CD8-positive, alpha-beta memory T cell (primary cell): ENCODE results near the gene DCP1B. TPM values are rescaled to one million over a fixed set of nuclear protein-coding genes. Genes with fewer than 3 reads are reported as not detected.

Experiments used
- CTCF ChIA-PET: fragments of 350-600 bp; sonication (Branson Sonifier 250); formaldehyde crosslinking; loops from one replicate; lab custom pipeline; 2021; ENCODE audit warnings: antibody characterized with exemption; lab: Charles Lee
- POLR2A ChIA-PET: fragments of 350-600 bp; sonication (Branson Sonifier 250); formaldehyde crosslinking; loops from one replicate; lab custom pipeline; 2021; ENCODE audit warnings: antibody characterized with exemption; lab: Charles Lee
- DNase-seq, 5 donors: peaks; one replicate each; pipeline versions ENCODE4 v3.0.0 to v3.0.0-alpha.2; 2020 to 2022; ENCODE audit warnings: mixed read lengths in 1 of 5
- H3K27ac ChIP-seq: one replicate; pipeline ENCODE4 v1.7.0; 2013; ENCODE audit warnings: low read depth, mild to moderate bottlenecking, low read length, moderate library complexity
- H3K27me3 ChIP-seq: 2 replicates; pipeline ENCODE4 v1.7.0; 2013; ENCODE audit warnings: low read length, mild to moderate bottlenecking; ENCODE audit not compliant: insufficient read depth, poor library complexity, severe bottlenecking
- H3K36me3 ChIP-seq: 2 replicates; pipeline ENCODE4 v1.7.0; 2013; ENCODE audit warnings: mild to moderate bottlenecking, low read length, moderate library complexity; ENCODE audit not compliant: insufficient read depth
- H3K4me1 ChIP-seq: 2 replicates; pipeline ENCODE4 v1.7.0; 2013; ENCODE audit warnings: mild to moderate bottlenecking, low read length, moderate library complexity; ENCODE audit not compliant: insufficient read depth
- H3K4me3 ChIP-seq: 2 replicates; pipeline ENCODE4 v1.7.0; 2013; ENCODE audit warnings: mild to moderate bottlenecking, low read length
- H3K9me3 ChIP-seq: 2 replicates; pipeline ENCODE4 v1.7.0; 2013; ENCODE audit warnings: mild to moderate bottlenecking, low read length
- H3K27ac Mint-ChIP-seq, 8 donors: one replicate each; pipeline ENCODE4 v1.8.0; 2020 to 2021; ENCODE audit warnings: mixed read lengths in 8 of 8, mild to moderate bottlenecking in 6 of 8, inconsistent platforms in 3 of 8, moderate library complexity in 3 of 8
- H3K27me3 Mint-ChIP-seq, 2 donors: one replicate each; pipeline ENCODE4 v1.8.0; 2020 to 2021; ENCODE audit warnings: mixed read lengths in 2 of 2, mild to moderate bottlenecking in 1 of 2, moderate library complexity in 1 of 2
- H3K36me3 Mint-ChIP-seq, 3 donors: one replicate each; pipeline ENCODE4 v1.8.0; 2020 to 2021; ENCODE audit warnings: mixed read lengths in 3 of 3, inconsistent platforms in 1 of 3, mild to moderate bottlenecking in 1 of 3
- H3K4me1 Mint-ChIP-seq, 3 donors: one replicate each; pipeline ENCODE4 v1.8.0; 2020 to 2021; ENCODE audit warnings: mixed read lengths in 3 of 3, inconsistent platforms in 1 of 3, mild to moderate bottlenecking in 1 of 3
- H3K4me3 Mint-ChIP-seq, 7 donors: one replicate each; pipeline ENCODE4 v1.8.0; 2020 to 2021; ENCODE audit warnings: mixed read lengths in 7 of 7, mild to moderate bottlenecking in 6 of 7, moderate library complexity in 4 of 7, inconsistent platforms in 2 of 7
- H3K9me3 Mint-ChIP-seq, 5 donors: one replicate each; pipeline ENCODE4 v1.8.0; 2020 to 2022; ENCODE audit warnings: mixed read lengths in 5 of 5, mild to moderate bottlenecking in 3 of 5, moderate library complexity in 2 of 5, inconsistent platforms in 1 of 5
- polyA plus RNA-seq: library from polyadenylated mRNA; unstranded; fragments of 300-500 nt; fragmentation: Illumina TruSeq; gene quantifications from one replicate; pipeline ENCODE4 v1.2.3, GENCODE V29; 2021
- total RNA-seq, 2 experiments: library from RNA; stranded (reverse); gene quantifications; one replicate each; pipeline ENCODE4 v1.2.3, GENCODE V29; 2021

The DCP1B gene
- total and polyA plus RNA-seq, 3 experiments from 2014 or later: 13.9 to 26.0 (median 16.7) TPM

GRCh38 chr12:1918081-1918883, 86.0 kb downstream of the DCP1B start, which contains the start of gene CACNA2D4:
TSS of gene CACNA2D4 (minus strand) at chr12:1918652. CDS start at chr12:1918473, 179 bp downstream.
- no peaks in the 10 kb centered on the region for H3K9me3 Mint-ChIP-seq
- CTCF ChIA-PET: interaction anchor here (1.5 kb wide), 1 partner anchor 21 kb away, joined by 8 read pairs; no protein-coding TSS in a partner anchor
- no peaks in the 10 kb centered on the region for H3K27me3 ChIP-seq
- H3K27ac ChIP-seq: no peak within 1 kb of the TSS
- POLR2A ChIA-PET: no interaction called here
- DNase-seq: no peak
- no peaks in the 10 kb centered on the region for H3K36me3 Mint-ChIP-seq
- peaks cover 6 to 11% of the 10 kb centered on the region in 2 donors for H3K27me3 Mint-ChIP-seq
- H3K4me3 ChIP-seq: no peak within 1 kb of the TSS
- H3K27ac Mint-ChIP-seq: no peak within 1 kb of the TSS
- no peak within 1 kb of the TSS for H3K4me3 Mint-ChIP-seq
- peaks cover 18 to 26% (median 25%) of the 10 kb centered on the region in 3 donors for H3K4me1 Mint-ChIP-seq
- H3K36me3 ChIP-seq: no peaks in the 10 kb centered on the region
- H3K9me3 ChIP-seq: no peaks in the 10 kb centered on the region
- peaks cover 25% of the 10 kb centered on the region for H3K4me1 ChIP-seq

- H3K27ac ChIP-seq: no peak overlapping the region
Observed at GRCh38 chr12:1917172-1918070, 86.8 kb downstream of the DCP1B start.

GRCh38 chr12:1916371-1917171, 87.7 kb downstream of the DCP1B start:
- no peak overlapping the region for H3K4me3 ChIP-seq
- no peaks in the 10 kb centered on the region for H3K9me3 ChIP-seq
- ChIA-PET POLR2A (no interaction called here), CTCF (interaction anchor here (1.5 to 1.9 kb wide), 2 partner anchors 23 to 125 kb away, joined by 4 to 12 read pairs; no protein-coding TSS in a partner anchor)
- H3K4me1 Mint-ChIP-seq: peaks cover 18 to 25% (median 25%) of the 10 kb centered on the region in 3 donors
- H3K27me3 ChIP-seq: no peaks in the 10 kb centered on the region
- peaks cover 25% of the 10 kb centered on the region for H3K4me1 ChIP-seq
- H3K27me3 Mint-ChIP-seq: peaks cover 4 to 13% of the 10 kb centered on the region in 2 donors
- no peaks in the 10 kb centered on the region for H3K36me3 Mint-ChIP-seq
- H3K36me3 ChIP-seq: no peaks in the 10 kb centered on the region
- H3K9me3 Mint-ChIP-seq: no peaks in the 10 kb centered on the region
- DNase-seq: peak in 1 of 5 donors; percentile 38
- peak overlapping the region in 2 of 7 donors; percentile 24 to 66 for H3K4me3 Mint-ChIP-seq
- peak overlapping the region in 4 of 8 donors; percentile 48 to 74 (median 59) for H3K27ac Mint-ChIP-seq
- no peak overlapping the region for H3K27ac ChIP-seq

More at GRCh38 chr12:1917172-1918070, 86.8 kb downstream of the DCP1B start:
- Mint-ChIP-seq H3K27ac (no peak overlapping the region), H3K9me3 (no peaks in the 10 kb centered on the region), H3K27me3 (peaks cover 6 to 13% of the 10 kb centered on the region in 2 donors), H3K36me3 (no peaks in the 10 kb centered on the region), H3K4me1 (peaks cover 18 to 25% (median 25%) of the 10 kb centered on the region in 3 donors), H3K4me3 (no peak overlapping the region)
- CTCF ChIA-PET: interaction anchor here (1.5 kb wide), 1 partner anchor 22 kb away, joined by 8 read pairs; no protein-coding TSS in a partner anchor
- Histone ChIP-seq H3K4me3 (no peak overlapping the region), H3K27me3 (no peaks in the 10 kb centered on the region), H3K9me3 (no peaks in the 10 kb centered on the region), H3K4me1 (peaks cover 25% of the 10 kb centered on the region), H3K36me3 (no peaks in the 10 kb centered on the region)
- DNase-seq: no peak
- POLR2A ChIA-PET: no interaction called here

GRCh38 chr12:1915082-1915968, 88.9 kb downstream of the DCP1B start:
- Mint-ChIP-seq H3K36me3 (peaks cover 0 to 3% (median 0%) of the 10 kb centered on the region in 3 donors), H3K9me3 (no peaks in the 10 kb centered on the region), H3K4me3 (peak overlapping the region in 6 of 7 donors; percentile 27 to 71 (median 45)), H3K27me3 (peaks cover 4 to 13% of the 10 kb centered on the region in 2 donors), H3K27ac (peak overlapping the region in 7 of 8 donors; percentile 35 to 80 (median 64)), H3K4me1 (peaks cover 18 to 25% (median 22%) of the 10 kb centered on the region in 3 donors)
- ChIA-PET POLR2A (interaction anchor here (0.6 kb wide), 1 partner anchor 120 kb away, joined by 3 read pairs; no protein-coding TSS in a partner anchor), CTCF (interaction anchor here (1.5 to 1.9 kb wide), 2 partner anchors 25 to 124 kb away, joined by 4 to 12 read pairs; no protein-coding TSS in a partner anchor)
- peak in 4 of 5 donors; percentile 14 to 57 (median 48) for DNase-seq
- Histone ChIP-seq H3K4me1 (peaks cover 25% of the 10 kb centered on the region), H3K27me3 (no peaks in the 10 kb centered on the region), H3K36me3 (no peaks in the 10 kb centered on the region), H3K9me3 (no peaks in the 10 kb centered on the region), H3K27ac (no peak overlapping the region), H3K4me3 (no peak overlapping the region)

GRCh38 chr12:1914114-1914911, 89.9 kb downstream of the DCP1B start:
- no peaks in the 10 kb centered on the region for H3K9me3 Mint-ChIP-seq
- peak overlapping the region in 3 of 8 donors; percentile 53 to 77 (median 64) for H3K27ac Mint-ChIP-seq
- POLR2A ChIA-PET: no interaction called here

GRCh38 chr12:1913377-1914113, 90.7 kb downstream of the DCP1B start:
- Mint-ChIP-seq H3K4me3 (no peak overlapping the region), H3K4me1 (peaks cover 21 to 25% (median 22%) of the 10 kb centered on the region in 3 donors), H3K27me3 (peaks cover 3 to 18% of the 10 kb centered on the region in 2 donors), H3K27ac (no peak overlapping the region), H3K36me3 (peaks cover 0 to 3% (median 0%) of the 10 kb centered on the region in 3 donors), H3K9me3 (no peaks in the 10 kb centered on the region)
- H3K4me1 ChIP-seq: peaks cover 25% of the 10 kb centered on the region
- ChIA-PET CTCF (no interaction called here), POLR2A (no interaction called here)
- no peaks in the 10 kb centered on the region for H3K27me3 ChIP-seq
- no peak for DNase-seq
- no peak overlapping the region for H3K4me3 ChIP-seq
- H3K9me3 ChIP-seq: no peaks in the 10 kb centered on the region
- H3K36me3 ChIP-seq: no peaks in the 10 kb centered on the region
- H3K27ac ChIP-seq: no peak overlapping the region

More at GRCh38 chr12:1914114-1914911, 89.9 kb downstream of the DCP1B start:
- no peak overlapping the region for H3K4me3 ChIP-seq
- CTCF ChIA-PET: interaction anchor here (1.9 kb wide), 1 partner anchor 26 kb away, joined by 12 read pairs; no protein-coding TSS in a partner anchor
- no peaks in the 10 kb centered on the region for H3K36me3 ChIP-seq
- H3K27ac ChIP-seq: no peak overlapping the region
- Mint-ChIP-seq H3K4me1 (peaks cover 18 to 25% (median 22%) of the 10 kb centered on the region in 3 donors), H3K36me3 (peaks cover 0 to 3% (median 0%) of the 10 kb centered on the region in 3 donors), H3K4me3 (no peak overlapping the region), H3K27me3 (peaks cover 4 to 18% of the 10 kb centered on the region in 2 donors)
- no peaks in the 10 kb centered on the region for H3K9me3 ChIP-seq
- DNase-seq: peak in 1 of 5 donors; percentile 37
- H3K27me3 ChIP-seq: no peaks in the 10 kb centered on the region
- H3K4me1 ChIP-seq: peaks cover 25% of the 10 kb centered on the region
